Activated T-helper 2 cell treated with anti-CD3 and anti-CD28 coated beads, Interferon-gamma antibody, Interleukin-2, Interleukin-4, amounts not matched to agents 10 μg/mL and 5 μg/mL and 100 μg/mL, durations not matched to agents 14 hours and 24 hours and 36 hours (primary cell): ENCODE results near the gene ODAD2. TPM values are rescaled to one million over a fixed set of nuclear protein-coding genes. Genes with fewer than 3 reads are reported as not detected.

Experiments
- DNase-seq: peaks from one replicate; pipeline ENCODE4 v3.0.0; 2021; ENCODE audit warnings: low spot score
- H3K27ac Mint-ChIP-seq: one replicate; pipeline ENCODE4 v1.8.0; 2021; ENCODE audit warnings: mixed read lengths
- H3K27me3 Mint-ChIP-seq: one replicate; pipeline ENCODE4 v1.8.0; 2021; ENCODE audit warnings: low read depth, mixed read lengths
- H3K36me3 Mint-ChIP-seq: one replicate; pipeline ENCODE4 v1.8.0; 2021; ENCODE audit warnings: low read depth, mixed read lengths
- H3K4me1 Mint-ChIP-seq: one replicate; pipeline ENCODE4 v1.8.0; 2021; ENCODE audit warnings: low read depth, mixed read lengths
- H3K4me3 Mint-ChIP-seq: one replicate; pipeline ENCODE4 v1.8.0; 2021; ENCODE audit warnings: low read depth, mild to moderate bottlenecking, moderate library complexity, mixed read lengths
- H3K9me3 Mint-ChIP-seq: one replicate; pipeline ENCODE4 v1.8.0; 2021; ENCODE audit warnings: mixed read lengths
- intact Hi-C: fragments of 100-400 bp; cut with micrococcal nuclease; formaldehyde crosslinking; loops from one replicate; pipeline ENCODE4 v1.15.1; 2023
- total RNA-seq: library from RNA; stranded (reverse); gene quantifications from 2 replicates; pipeline ENCODE4 v1.2.3, GENCODE V29; 2022

Gene ODAD2
- total RNA-seq, 1 donor from 2014 or later = not detected

GRCh38 chr10:27889518-27889917 lies 109.4 kb downstream of the ODAD2 start:
- H3K27me3 Mint-ChIP-seq = peaks cover 8% of the 10 kb centered on the region
- no peak overlapping the region for H3K4me3 Mint-ChIP-seq

GRCh38 chr10:27884185-27884641 lies 114.7 kb downstream of the ODAD2 start:
- H3K36me3 Mint-ChIP-seq = no peaks in the 10 kb centered on the region
- H3K4me3 Mint-ChIP-seq = no peak overlapping the region
- no peak for DNase-seq
- peaks cover 4% of the 10 kb centered on the region for H3K4me1 Mint-ChIP-seq
- H3K27ac Mint-ChIP-seq = no peak overlapping the region
- no peaks in the 10 kb centered on the region for H3K9me3 Mint-ChIP-seq
- intact Hi-C loops = no loop called here
- peaks cover 8% of the 10 kb centered on the region for H3K27me3 Mint-ChIP-seq

More at GRCh38 chr10:27889518-27889917, 109.4 kb downstream of the ODAD2 start:
- H3K36me3 Mint-ChIP-seq = no peaks in the 10 kb centered on the region
- intact Hi-C loops = no loop called here
- no peak for DNase-seq
- H3K9me3 Mint-ChIP-seq = no peaks in the 10 kb centered on the region
- H3K27ac Mint-ChIP-seq = no peak overlapping the region
- H3K4me1 Mint-ChIP-seq = peaks cover 1% of the 10 kb centered on the region

GRCh38 chr10:27878281-27878680 lies 120.6 kb downstream of the ODAD2 start:
- intact Hi-C loops = no loop called here
- Mint-ChIP-seq H3K4me1 (no peaks in the 10 kb centered on the region), H3K9me3 (no peaks in the 10 kb centered on the region), H3K36me3 (no peaks in the 10 kb centered on the region), H3K27me3 (no peaks in the 10 kb centered on the region), H3K4me3 (no peak overlapping the region), H3K27ac (no peak overlapping the region)
- no peak for DNase-seq

- H3K27me3 Mint-ChIP-seq = no peaks in the 10 kb centered on the region
- H3K36me3 Mint-ChIP-seq = no peaks in the 10 kb centered on the region
- H3K4me3 Mint-ChIP-seq = no peak overlapping the region
Measured at GRCh38 chr10:27865221-27865635, 133.7 kb downstream of the ODAD2 start.

GRCh38 chr10:27861781-27862180 lies 137.1 kb downstream of the ODAD2 start:
- no peaks in the 10 kb centered on the region for H3K4me1 Mint-ChIP-seq
- no peaks in the 10 kb centered on the region for H3K27me3 Mint-ChIP-seq
- intact Hi-C loops = no loop called here
- H3K27ac Mint-ChIP-seq = no peak overlapping the region
- H3K36me3 Mint-ChIP-seq = no peaks in the 10 kb centered on the region
- DNase-seq = no peak
- H3K4me3 Mint-ChIP-seq = no peak overlapping the region
- H3K9me3 Mint-ChIP-seq = no peaks in the 10 kb centered on the region

More at GRCh38 chr10:27865221-27865635, 133.7 kb downstream of the ODAD2 start:
- Mint-ChIP-seq H3K4me1 (no peaks in the 10 kb centered on the region), H3K9me3 (no peaks in the 10 kb centered on the region), H3K27ac (no peak overlapping the region)
- intact Hi-C loops = no loop called here
- no peak for DNase-seq

- H3K4me3 Mint-ChIP-seq = no peak overlapping the region
- intact Hi-C loops = no loop called here
- H3K27me3 Mint-ChIP-seq = no peaks in the 10 kb centered on the region
- H3K4me1 Mint-ChIP-seq = no peaks in the 10 kb centered on the region
- H3K36me3 Mint-ChIP-seq = no peaks in the 10 kb centered on the region
- H3K9me3 Mint-ChIP-seq = no peaks in the 10 kb centered on the region
- DNase-seq = no peak
- H3K27ac Mint-ChIP-seq = no peak overlapping the region
Measured at GRCh38 chr10:27857616-27858015, 141.3 kb downstream of the ODAD2 start.

GRCh38 chr10:27844223-27844622 lies 154.7 kb downstream of the ODAD2 start:
- intact Hi-C loops = no loop called here
- H3K36me3 Mint-ChIP-seq = no peaks in the 10 kb centered on the region
- no peaks in the 10 kb centered on the region for H3K27me3 Mint-ChIP-seq
- no peak overlapping the region for H3K4me3 Mint-ChIP-seq
- H3K4me1 Mint-ChIP-seq = no peaks in the 10 kb centered on the region
- no peak overlapping the region for H3K27ac Mint-ChIP-seq
- no peak for DNase-seq
- no peaks in the 10 kb centered on the region for H3K9me3 Mint-ChIP-seq

GRCh38 chr10:27838901-27839300 lies 160.0 kb downstream of the ODAD2 start:
- no peaks in the 10 kb centered on the region for H3K36me3 Mint-ChIP-seq
- no peaks in the 10 kb centered on the region for H3K27me3 Mint-ChIP-seq
- no peak overlapping the region for H3K4me3 Mint-ChIP-seq
- H3K27ac Mint-ChIP-seq = no peak overlapping the region
- H3K9me3 Mint-ChIP-seq = no peaks in the 10 kb centered on the region
- no peaks in the 10 kb centered on the region for H3K4me1 Mint-ChIP-seq
- DNase-seq = no peak
- intact Hi-C loops = no loop called here

GRCh38 chr10:27838361-27838760 lies 160.5 kb downstream of the ODAD2 start:
- H3K27ac Mint-ChIP-seq = no peak overlapping the region
- no peak overlapping the region for H3K4me3 Mint-ChIP-seq
- no peaks in the 10 kb centered on the region for H3K9me3 Mint-ChIP-seq
- DNase-seq = no peak
- H3K27me3 Mint-ChIP-seq = no peaks in the 10 kb centered on the region
- H3K4me1 Mint-ChIP-seq = no peaks in the 10 kb centered on the region
- no peaks in the 10 kb centered on the region for H3K36me3 Mint-ChIP-seq
- intact Hi-C loops = no loop called here

- intact Hi-C loops = no loop called here
- Mint-ChIP-seq H3K27ac (no peak overlapping the region), H3K4me3 (no peak overlapping the region), H3K4me1 (no peaks in the 10 kb centered on the region), H3K36me3 (no peaks in the 10 kb centered on the region), H3K27me3 (no peaks in the 10 kb centered on the region), H3K9me3 (no peaks in the 10 kb centered on the region)
- no peak for DNase-seq
Measured at GRCh38 chr10:27834476-27834875, 164.4 kb downstream of the ODAD2 start.

GRCh38 chr10:27833792-27834191 lies 165.1 kb downstream of the ODAD2 start:
- Mint-ChIP-seq H3K27ac (no peak overlapping the region), H3K36me3 (no peaks in the 10 kb centered on the region), H3K4me1 (no peaks in the 10 kb centered on the region), H3K4me3 (no peak overlapping the region), H3K27me3 (no peaks in the 10 kb centered on the region), H3K9me3 (no peaks in the 10 kb centered on the region)
- DNase-seq = no peak
- intact Hi-C loops = no loop called here

- intact Hi-C loops = no loop called here
- Mint-ChIP-seq H3K9me3 (no peaks in the 10 kb centered on the region), H3K27ac (no peak overlapping the region), H3K4me3 (no peak overlapping the region), H3K27me3 (no peaks in the 10 kb centered on the region), H3K36me3 (no peaks in the 10 kb centered on the region), H3K4me1 (no peaks in the 10 kb centered on the region)
- DNase-seq = no peak
Measured at GRCh38 chr10:27832826-27833225, 166.1 kb downstream of the ODAD2 start.

GRCh38 chr10:27826369-27826768 lies 172.5 kb downstream of the ODAD2 start:
- no peaks in the 10 kb centered on the region for H3K9me3 Mint-ChIP-seq
- intact Hi-C loops = no loop called here
- no peaks in the 10 kb centered on the region for H3K27me3 Mint-ChIP-seq

GRCh38 chr10:27822301-27822700 lies 176.6 kb downstream of the ODAD2 start:
- Mint-ChIP-seq H3K9me3 (no peaks in the 10 kb centered on the region), H3K27me3 (no peaks in the 10 kb centered on the region), H3K4me3 (no peak overlapping the region), H3K36me3 (no peaks in the 10 kb centered on the region), H3K4me1 (no peaks in the 10 kb centered on the region), H3K27ac (no peak overlapping the region)
- intact Hi-C loops = no loop called here
- DNase-seq = no peak

More at GRCh38 chr10:27826369-27826768, 172.5 kb downstream of the ODAD2 start:
- Mint-ChIP-seq H3K36me3 (no peaks in the 10 kb centered on the region), H3K4me1 (no peaks in the 10 kb centered on the region), H3K27ac (no peak overlapping the region), H3K4me3 (no peak overlapping the region)
- DNase-seq = no peak
